HG03064 (cell line): ENCODE data around the gene PRR5L.

ENCODE experiments used
- ATAC-seq: cut with Tn5 transposase; IDR thresholded peaks from one replicate; pipeline ENCODE4 v1.9.1; 2021; ENCODE audit warnings: low read depth; ENCODE audit not compliant: unreplicated experiment

The PRR5L gene, protein sequence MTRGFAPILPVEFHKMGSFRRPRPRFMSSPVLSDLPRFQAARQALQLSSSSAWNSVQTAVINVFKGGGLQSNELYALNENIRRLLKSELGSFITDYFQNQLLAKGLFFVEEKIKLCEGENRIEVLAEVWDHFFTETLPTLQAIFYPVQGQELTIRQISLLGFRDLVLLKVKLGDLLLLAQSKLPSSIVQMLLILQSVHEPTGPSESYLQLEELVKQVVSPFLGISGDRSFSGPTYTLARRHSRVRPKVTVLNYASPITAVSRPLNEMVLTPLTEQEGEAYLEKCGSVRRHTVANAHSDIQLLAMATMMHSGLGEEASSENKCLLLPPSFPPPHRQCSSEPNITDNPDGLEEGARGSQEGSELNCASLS

DNA sequence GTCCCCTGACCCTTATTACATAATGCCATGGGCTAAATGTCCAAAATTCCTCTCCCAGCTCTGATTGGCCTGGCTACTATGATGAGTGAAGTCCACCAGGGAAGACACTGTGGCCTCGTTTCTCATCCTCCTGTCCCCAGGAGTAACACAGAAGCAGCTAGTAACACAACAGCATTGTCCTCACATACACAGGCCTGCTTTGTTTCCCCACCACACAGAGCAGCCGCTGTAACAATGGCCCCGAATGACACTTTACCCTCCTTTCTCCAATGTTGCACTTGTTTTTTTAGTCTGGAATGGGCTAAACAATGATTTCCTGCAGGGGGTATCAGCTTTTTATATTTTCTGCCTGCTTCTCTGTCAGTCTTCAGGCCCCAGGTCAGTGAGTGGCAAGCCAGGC is at the start of gene PRR5L:
Gene PRR5L, plus strand, starts transcription at position 363 of the 400 bp plus-strand sequence. CDS start 104,834 bp downstream, outside the sequence.
- ATAC-seq: no peak

DNA sequence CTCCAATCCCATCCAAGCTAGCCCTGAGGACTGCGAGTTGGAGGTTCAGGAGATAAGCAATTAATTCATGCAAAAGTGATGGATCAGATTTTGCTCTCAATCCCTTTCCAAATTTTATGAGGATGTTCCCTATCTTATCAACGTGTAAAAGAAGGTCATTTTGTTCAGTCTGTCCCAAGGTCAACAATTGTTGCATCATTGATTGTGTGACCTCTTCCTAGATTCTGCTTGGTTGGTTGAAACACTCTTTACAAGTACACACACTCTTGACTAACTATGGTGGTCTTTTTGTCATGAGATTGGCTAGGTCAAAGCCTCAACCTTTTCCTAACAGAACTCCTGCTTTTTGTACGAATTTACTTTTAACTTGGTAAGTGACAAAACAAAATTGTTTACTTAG is 48.6 kb upstream of the PRR5L start:
- no peak for ATAC-seq

DNA sequence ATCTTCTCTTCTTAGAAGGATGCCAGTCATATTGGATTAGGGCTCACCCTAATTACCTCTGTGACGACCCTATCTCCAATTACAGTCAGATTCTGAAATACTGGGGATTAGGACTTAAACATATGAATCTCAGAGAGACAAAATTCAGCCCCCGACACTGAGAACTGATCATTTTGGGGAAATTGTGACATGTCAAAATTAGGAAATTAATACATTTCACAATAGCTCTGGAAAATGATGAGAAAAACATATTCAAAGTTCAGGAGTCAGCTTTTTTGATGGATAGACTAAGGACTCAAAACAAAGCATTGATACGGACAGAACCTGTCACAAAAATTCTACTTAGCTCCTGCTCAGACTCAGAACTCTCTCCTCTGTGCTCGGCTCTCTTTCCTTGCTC is 47.7 kb upstream of the PRR5L start:
- no peak for ATAC-seq

DNA sequence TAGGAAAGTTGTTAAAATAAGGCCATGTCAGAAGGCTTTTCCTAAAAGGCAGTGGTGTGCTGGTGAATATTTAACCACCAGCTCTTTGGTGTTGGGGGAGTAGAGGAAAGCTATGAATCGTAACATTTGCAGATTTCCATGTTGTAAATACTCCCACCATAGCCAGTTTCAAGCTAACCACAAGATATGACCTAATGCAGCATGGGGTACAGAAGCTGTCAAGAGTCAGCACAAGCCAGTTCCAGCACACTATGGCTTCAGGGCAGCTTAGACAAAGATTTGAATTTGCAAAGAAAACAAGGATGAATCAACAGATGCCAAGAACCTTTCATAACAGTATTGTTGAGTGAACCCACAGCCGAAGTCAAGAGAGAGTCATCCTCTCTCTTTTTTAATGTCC is 46.8 kb upstream of the PRR5L start:
- no peak for ATAC-seq

DNA sequence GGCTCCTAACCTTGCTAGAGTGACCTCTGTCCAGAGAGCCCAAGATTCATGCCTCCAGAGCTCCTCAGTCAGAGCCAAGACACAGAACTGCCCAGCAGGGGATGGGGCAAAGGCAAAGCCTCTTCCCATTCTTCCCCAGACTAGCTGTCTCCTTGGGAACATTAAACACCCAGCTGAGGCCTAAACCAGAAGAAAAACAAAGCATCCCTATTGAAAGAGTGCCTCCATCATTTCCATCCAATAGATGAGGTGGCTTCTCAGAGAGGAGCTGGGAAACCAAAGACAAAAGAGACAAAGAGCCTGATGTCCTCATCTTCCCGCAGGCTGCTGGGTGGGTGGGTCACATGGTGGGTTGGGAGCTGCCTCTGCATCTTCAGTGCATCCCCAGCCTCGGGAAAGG is 44.3 kb upstream of the PRR5L start:
- no peak for ATAC-seq

DNA sequence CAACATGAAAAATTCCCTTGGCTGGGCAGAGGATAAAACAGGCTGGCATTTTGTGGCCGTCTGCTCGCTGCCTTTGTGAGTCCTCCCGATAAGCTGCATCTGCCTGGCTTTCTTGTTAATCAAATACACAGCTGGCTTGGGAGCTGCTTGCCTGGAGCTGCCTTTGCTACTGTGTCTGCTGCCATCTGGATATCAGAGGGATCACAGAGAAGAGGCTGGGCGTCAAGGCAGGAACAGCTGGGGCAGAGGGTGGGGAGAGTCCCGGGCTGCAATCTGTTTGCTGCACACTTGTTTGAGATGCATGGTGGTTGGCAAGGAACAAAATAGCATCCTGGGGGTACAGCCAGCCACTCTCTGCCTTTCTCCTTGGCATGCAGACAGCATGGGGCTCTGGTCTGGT is 42.9 kb upstream of the PRR5L start:
- ATAC-seq: no peak

DNA sequence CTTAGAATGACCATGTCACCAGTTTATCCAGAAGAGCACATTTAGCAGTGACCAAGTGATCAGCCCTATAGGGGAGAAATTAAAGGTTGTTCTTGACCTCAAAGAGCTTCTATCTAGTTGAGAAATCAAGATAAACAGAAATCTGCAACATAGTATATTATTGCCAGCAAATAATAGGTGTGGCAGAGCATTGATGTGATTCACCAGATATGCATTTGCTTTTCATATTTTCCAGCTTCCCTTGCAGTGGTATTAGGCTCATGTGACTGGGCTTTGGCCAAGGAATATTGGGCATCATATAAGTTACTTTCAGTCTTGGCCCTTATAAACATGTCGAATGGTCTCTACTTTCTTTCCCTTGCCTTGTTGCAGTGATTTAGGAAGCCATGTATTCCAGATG is 41.4 kb upstream of the PRR5L start:
- no peak for ATAC-seq

DNA sequence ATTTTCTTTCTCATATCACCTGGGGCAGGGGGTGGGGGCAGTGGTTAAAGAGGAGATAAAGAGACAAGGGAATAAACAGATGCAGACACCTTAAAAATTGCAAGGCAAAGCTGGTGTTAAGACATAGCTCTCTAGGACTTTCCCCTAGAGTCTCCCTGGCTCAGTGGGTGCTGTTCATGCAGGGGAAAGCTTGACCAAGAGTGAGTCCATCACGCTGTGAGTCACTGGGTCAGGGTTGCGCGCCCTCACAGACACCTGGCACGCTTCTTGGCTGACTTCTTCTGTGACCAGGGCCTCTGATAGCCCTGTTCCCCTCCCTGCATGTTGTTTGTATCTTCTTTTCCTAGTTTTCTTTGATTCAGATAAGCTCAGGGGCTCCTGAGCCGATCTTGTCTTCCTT is 38.7 kb upstream of the PRR5L start:
- ATAC-seq: no peak

DNA sequence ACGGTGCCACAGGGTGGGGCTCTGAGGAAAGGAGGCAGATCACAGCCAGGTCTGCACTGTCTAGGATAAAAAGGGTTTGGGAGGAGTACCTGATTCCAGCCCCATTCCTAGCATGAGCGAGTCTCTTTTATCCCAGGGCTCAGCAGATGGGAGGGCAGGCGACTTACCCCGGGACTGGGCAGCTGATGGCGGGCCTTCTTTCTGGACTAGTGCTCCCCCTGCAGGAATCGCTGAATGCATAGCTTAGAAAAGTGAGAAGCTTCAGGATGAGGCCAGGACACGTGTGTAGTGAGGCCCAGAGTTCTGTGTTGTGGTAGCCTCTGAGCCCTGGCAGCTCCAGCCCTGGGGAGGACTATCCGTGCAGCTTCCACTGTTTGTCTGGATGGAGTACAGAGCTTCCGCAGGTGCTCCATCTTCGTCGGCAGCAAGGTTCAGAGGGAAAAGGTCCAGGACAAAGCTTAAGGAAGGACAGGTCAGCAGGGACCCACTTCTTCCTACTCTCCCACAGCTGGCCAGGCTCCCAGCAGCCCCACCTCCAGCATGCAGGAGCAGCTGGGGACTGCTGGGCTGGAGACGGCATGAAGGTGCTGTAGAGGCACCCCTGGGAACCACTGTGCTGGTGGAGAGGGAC is 37.2 kb upstream of the PRR5L start:
- no peak for ATAC-seq

DNA sequence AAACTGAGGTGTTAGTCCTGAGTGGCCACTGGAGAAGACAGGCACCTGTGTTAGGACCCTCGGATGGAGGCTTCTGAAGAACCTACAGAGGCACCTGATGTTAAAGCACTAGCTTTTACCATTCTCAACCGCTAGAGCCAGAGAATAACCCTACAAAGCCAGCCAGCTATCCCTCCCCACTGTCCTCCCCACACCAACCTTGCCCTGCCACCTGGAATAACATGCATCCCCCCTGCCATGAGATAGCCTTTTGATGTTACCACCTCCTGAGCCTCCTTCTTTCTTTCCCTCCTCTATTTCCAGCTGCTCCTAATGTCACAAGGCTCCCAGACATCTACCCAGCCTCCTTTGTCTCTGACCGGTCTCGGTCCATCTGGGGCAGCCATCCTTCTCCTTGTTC is 35.0 kb upstream of the PRR5L start:
- no peak for ATAC-seq

DNA sequence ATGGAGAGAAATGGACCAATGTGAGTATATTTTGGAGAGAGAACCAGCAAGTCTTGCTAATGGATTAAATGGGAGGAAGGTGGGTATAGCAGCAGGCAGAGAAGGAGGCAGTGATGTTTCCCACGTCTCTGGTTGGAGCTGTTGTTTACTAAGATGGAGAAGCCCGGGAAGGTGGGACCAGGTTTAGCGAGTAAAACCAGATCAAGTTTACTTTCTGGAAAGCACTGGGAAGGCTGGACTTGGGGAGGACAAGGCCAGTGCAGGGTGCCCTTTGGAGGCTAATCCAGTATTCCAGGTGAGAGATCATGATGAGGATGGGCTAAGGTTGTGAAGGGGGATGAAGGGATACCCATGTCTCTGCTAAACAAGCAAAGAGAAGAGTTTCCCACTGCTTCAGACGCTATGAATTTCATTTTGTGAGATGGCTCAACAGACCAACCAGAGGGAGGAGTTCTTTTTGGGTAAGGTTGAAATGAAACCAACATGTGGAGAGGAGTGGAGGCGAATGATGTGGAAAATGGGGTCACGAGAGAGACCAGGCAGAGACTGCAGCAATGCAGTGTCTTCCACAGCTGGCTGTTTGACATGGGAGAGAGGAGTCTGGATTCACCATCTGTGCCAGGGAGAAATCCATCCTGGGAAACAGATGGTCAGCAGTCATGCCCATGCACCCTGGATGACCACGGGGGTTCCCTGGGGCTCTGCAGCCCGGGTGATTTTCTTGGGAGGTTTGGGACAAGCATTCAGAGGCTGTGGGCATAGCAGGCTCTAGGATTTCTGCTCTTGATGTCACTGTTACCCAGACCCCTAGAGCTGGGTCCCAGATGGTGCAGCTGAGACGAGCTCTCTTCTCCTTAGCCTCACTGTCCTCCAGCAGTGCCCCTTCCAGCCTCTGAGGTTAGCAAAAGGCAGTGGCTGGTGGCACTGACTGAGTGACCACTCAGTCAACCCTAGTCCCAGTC is 31.8 kb upstream of the PRR5L start:
- ATAC-seq: no peak

DNA sequence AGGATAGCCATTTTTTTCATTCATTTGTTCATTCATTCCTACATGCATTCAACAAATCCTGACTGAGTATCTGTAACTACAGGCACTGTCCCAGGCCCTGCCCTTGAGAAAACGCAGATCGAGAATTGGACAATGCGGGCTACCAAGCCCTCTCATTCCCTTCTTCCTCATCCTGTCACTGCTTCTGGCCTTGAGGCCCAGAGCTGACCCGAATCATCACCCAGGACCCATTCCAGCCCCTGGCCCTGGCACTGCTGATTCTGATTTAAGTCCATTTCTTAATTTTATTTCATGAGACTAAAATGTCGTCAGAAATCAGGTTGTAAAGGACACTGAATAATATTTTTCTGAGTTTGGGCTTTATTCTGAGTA is 31.1 kb upstream of the PRR5L start:
- ATAC-seq: no peak

DNA sequence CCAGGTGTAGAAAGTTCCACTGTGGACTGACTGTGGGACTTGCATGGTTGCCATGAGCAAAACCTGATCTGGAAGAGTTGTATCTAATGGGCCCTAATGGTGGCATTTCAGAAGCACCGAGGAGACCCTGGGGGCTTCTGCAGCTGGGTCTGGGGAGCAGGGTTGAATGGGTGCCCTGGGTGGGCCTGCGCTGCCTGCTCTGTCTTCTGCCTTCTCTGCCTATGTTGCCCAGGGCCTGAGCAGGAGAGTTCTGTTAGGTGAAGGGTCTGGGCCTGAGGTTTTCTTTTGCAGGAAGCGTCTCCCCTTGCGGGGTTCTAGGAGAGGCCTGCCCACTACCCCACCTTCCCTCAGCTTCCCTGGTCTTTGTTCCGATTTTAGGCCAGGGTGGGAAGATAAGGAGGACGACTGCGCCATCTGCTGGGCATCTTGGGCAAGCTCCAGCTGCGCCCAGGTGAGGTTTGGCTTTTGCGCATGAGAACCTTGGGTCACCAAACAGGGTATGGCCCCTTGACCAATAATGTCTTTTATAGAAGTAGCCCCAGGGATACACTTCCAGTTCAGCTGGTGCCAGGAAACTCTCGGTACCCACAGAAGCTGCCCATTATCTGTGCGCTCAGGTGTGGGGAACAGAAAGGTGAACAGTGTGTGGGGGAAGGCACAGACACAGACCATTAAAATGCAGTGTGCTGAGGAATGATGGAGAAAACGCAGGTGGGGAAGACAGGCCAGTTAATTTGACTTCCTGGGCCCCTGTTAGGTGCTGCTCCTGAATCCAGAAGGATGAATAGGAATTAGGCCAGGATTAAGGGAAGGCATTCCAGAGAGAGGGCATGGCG is 30.1 kb upstream of the PRR5L start:
- no peak for ATAC-seq

DNA sequence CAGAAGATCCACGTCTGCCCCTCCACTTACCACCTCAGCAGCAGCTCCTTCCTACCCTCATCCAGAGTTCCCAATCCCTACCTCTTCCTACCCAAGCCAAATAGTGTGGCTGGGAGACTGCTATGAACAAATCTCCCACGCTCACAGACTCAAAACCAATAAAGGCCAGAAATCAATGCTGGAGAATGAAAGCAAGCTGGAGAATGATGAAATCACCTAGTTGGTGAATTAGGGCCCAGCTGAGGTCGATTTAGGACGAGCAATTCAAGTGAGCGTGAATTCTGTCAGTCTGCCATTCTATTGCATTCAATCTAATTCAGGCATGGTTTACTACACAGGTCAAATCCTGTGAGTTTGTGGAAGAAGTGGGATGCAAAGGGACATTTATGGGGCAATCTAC is 29.3 kb upstream of the PRR5L start:
- ATAC-seq: no peak

DNA sequence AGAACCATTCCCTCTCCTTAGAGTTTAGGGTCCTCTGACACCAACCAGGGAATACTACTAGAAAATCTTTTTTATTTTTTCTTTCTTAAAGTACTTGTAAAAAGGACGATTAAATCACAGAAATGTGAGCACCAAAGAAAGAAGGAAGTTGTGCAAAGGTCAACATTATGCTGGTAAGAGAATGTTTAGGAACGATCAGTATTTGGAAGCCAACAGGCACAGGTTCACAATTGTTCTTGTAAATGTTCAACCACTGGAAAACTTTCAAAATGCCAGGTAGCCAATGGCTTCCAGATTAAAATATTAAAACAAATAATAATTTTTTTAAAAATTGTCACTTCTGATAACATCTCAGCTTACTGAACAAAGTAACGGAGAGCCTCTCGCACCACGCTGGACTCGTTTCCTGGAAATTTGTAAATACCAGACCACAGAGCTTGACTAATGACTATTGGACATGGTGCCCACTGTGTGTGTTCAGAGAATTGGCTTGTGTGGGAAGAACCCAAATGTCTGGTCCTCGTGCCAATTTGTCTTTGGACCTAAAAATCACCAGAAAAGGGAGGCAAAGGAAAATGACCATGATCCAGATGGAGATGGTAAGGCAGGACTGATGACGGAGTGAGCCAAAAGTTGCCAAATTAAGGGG is 27.6 kb upstream of the PRR5L start:
- no peak for ATAC-seq

DNA sequence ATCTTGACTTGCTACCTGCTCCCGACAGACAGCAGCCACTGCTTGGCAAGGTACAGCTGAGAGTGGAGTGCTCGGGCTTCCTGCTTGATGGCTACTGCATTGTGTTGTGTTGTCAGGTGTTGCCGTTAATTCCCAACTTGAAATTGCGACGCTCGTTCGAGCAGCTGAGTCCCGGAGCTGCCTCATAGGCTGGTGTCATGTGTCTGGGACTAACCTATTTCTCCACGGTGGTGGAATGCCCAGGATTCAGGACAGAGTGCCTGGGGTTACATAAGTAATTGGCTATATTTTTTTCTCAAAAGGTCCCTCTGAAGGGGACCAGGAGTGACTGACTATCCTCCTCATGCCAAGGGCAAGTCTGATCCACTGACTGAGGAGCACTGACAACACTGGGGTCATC is 25.4 kb upstream of the PRR5L start:
- ATAC-seq: no peak

DNA sequence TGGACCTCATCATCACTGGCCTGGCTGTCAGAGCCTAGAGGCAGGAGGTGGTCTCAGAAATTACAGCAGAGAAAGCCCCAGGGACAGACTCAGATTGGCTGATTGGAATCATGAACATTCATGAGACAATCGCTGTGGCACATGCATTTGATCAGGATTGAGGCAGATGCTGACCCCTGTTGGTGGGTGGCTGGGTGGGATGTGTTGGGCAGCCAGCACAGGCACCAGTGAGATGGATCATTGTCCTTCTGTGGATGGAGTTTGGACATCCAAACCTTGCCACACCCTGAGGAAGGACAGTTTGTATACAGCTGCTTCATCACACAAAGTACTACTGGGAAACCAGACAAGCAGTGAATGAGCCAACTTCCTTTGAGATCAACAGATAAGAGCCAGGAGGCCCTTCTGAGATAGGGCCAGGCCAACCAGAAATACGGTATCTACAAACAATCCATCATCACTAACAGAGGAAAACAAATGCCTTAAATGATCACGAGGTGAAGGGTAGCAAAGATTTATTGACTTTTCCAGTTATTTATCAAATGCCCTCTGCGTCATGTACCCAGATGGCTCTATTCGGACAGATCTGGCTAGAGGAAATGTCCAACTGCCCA is 24.2 kb upstream of the PRR5L start:
- ATAC-seq: no peak

DNA sequence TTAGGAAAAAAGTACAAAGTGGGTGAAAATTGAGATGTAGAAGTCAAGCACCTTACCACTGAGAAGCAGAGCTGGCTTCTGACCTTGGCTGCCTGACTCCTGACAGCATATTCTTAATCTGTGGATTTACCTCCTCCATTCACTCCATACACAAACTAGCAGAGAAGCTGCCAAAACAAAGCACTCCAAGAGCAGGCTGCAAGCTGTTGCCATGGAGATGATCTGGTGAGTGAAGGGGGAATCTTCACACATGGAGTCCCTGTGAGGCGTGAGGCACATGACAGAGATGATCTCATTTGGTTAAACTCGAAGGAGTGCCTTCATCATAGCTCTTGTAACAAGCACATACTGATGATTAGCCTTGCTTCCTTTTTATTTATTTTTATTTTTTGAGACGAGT is 23.0 kb upstream of the PRR5L start:
- no peak for ATAC-seq

DNA sequence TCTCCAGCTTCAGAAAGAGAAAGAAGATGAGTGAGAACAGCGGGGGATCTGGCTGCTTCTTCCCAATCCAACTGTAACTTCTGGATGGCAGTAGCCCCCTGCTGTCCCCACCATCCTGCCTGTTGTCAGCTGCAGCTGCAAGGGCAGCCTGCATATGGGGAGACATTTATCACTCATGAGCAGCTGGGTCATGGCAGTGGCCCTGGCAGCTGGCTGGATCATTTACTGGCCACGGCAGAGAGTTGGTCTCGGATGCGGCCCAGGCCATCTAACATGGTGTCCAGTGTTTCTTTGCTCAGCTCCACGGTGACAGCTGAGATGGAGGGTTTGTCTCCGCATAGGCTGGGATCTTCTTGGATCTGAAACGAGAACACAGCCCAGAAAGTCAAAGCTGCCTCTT is 21.7 kb upstream of the PRR5L start:
- ATAC-seq: no peak
